DMS 273 treated with DMSO at 0.1 percent for 48 hours (cell line): ENCODE data around the gene CRYBG3.

ENCODE experiments used
- DNase-seq: peaks from one replicate; lab custom pipeline; 2025; lab: John Stamatoyannopoulos, UW

The CRYBG3 gene

GRCh38 chr3:97838393-97838792 is 16.6 kb downstream of the CRYBG3 start:
- no peak for DNase-seq

GRCh38 chr3:97839944-97840343 is 18.1 kb downstream of the CRYBG3 start:
- DNase-seq = no peak

GRCh38 chr3:97841304-97841703 is 19.5 kb downstream of the CRYBG3 start:
- no peak for DNase-seq

GRCh38 chr3:97841956-97842355 is 20.1 kb downstream of the CRYBG3 start:
- DNase-seq = no peak

GRCh38 chr3:97848779-97849178 is 27.0 kb downstream of the CRYBG3 start:
- DNase-seq = no peak

- DNase-seq = no peak
These were observed 35.6 kb downstream of the CRYBG3 start for GRCh38 chr3:97857401-97857800.

GRCh38 chr3:97860364-97860763 is 38.6 kb downstream of the CRYBG3 start:
- no peak for DNase-seq

- no peak for DNase-seq
These were observed 40.8 kb downstream of the CRYBG3 start for GRCh38 chr3:97862582-97862981.

- DNase-seq = no peak
These were observed 41.2 kb downstream of the CRYBG3 start for GRCh38 chr3:97863031-97863430.

GRCh38 chr3:97863775-97864174 is 42.0 kb downstream of the CRYBG3 start:
- DNase-seq = no peak

GRCh38 chr3:97871186-97871585 is 49.4 kb downstream of the CRYBG3 start:
- DNase-seq = no peak

- DNase-seq = no peak
These were observed 50.2 kb downstream of the CRYBG3 start for GRCh38 chr3:97871801-97872524.

- DNase-seq = no peak
These were observed 50.8 kb downstream of the CRYBG3 start for GRCh38 chr3:97872525-97873042.

- no peak for DNase-seq
These were observed 58.5 kb downstream of the CRYBG3 start for GRCh38 chr3:97880267-97880666.

- no peak for DNase-seq
These were observed 61.3 kb downstream of the CRYBG3 start for GRCh38 chr3:97882975-97883598.

GRCh38 chr3:97883736-97884135 is 61.9 kb downstream of the CRYBG3 start:
- no peak for DNase-seq

GRCh38 chr3:97884586-97885123 is 62.8 kb downstream of the CRYBG3 start:
- DNase-seq = no peak

GRCh38 chr3:97885931-97886824 is 64.4 kb downstream of the CRYBG3 start:
- no peak for DNase-seq

- no peak for DNase-seq
These were observed 68.0 kb downstream of the CRYBG3 start for GRCh38 chr3:97889814-97890213.

- DNase-seq = no peak
These were observed 71.0 kb downstream of the CRYBG3 start for GRCh38 chr3:97892852-97893251.

GRCh38 chr3:97895216-97895615 is 73.4 kb downstream of the CRYBG3 start:
- no peak for DNase-seq

GRCh38 chr3:97896129-97896528 is 74.3 kb downstream of the CRYBG3 start:
- DNase-seq = no peak
